ENCODE data around the gene APBA1. TPM values are rescaled to one million over a fixed set of nuclear protein-coding genes. Genes with fewer than 3 reads are reported as not detected.

Gene APBA1
- total and polyA plus RNA-seq, 9 of the 15 experiments (the other 6 are each of a cell fraction or from before 2014, with no cell fraction given): 0.01 to 0.02 TPM; not detected in 7

GRCh38 chr9:69718218-69718617, 46.0 kb upstream of the APBA1 start (continued):
- TF ChIP-seq ZNF263 (CRISPR knock-in tag; IDR thresholded peaks at IDR 0.05; ENCODE audit: borderline replicate concordance) (no peak), THAP7 (CRISPR knock-in tag; IDR thresholded peaks at IDR 0.05) (no peak), NR3C1 (CRISPR knock-in tag; IDR thresholded peaks at IDR 0.05) (no peak), GABPA (tag; conservative IDR thresholded peaks at IDR 0.05; ENCODE audit: low read depth) (no peak), E2F3 (CRISPR knock-in tag; IDR thresholded peaks at IDR 0.05) (no peak), PTBP1 (IDR thresholded peaks at IDR 0.05; ENCODE audit: low read depth, low read length) (no peak)

GRCh38 chr9:69715825-69716224, 43.7 kb upstream of the APBA1 start:
- ChIA-PET POLR2A (no interaction called here), CTCF (ENCODE audit: low intra/inter-chr PET ratio) (no interaction called here)
- no peaks in the 10 kb centered on the region for H3K27me3 ChIP-seq (ENCODE audit: control insufficient read depth in 2 of 2, insufficient read depth in 2 of 2, low read length in 2 of 2)
- in situ Hi-C loops (cut with MboI) (no loop called here), intact Hi-C loops (cut with micrococcal nuclease) (no loop called here)
- no peaks in the 10 kb centered on the region for H3K79me2 ChIP-seq (ENCODE audit: control insufficient read depth, insufficient read depth, low read length)
- FAIRE-seq: no peak
- H3K27ac ChIP-seq (ENCODE audit: extremely low read depth, low read depth, low read length): no peak overlapping the region
- H3K4me2 ChIP-seq (ENCODE audit: insufficient read depth, low read length): no peak overlapping the region
- no peak overlapping the region for H3K9ac ChIP-seq (ENCODE audit: insufficient read depth in 1 of 2, low read depth in 2 of 2, low read length in 2 of 2)
- no peak overlapping the region for H2AFZ ChIP-seq (ENCODE audit: low read depth, low read length)
- H3K4me1 ChIP-seq (replicated peaks in 1 of 2; ENCODE audit: control insufficient read depth in 2 of 2, insufficient read depth in 2 of 2, low read length in 2 of 2): peaks cover 0 to 8% of the 10 kb centered on the region in 2 experiments; a peak in 2 of 5 replicates
- H3K36me3 ChIP-seq (ENCODE audit: control insufficient read depth, insufficient read depth, low read length): peaks cover 50% of the 10 kb centered on the region
- no peaks in the 10 kb centered on the region for H3K9me1 ChIP-seq (ENCODE audit: control insufficient read depth, insufficient read depth, low read length)
- no peak for DNase-seq (ENCODE audit: extremely low read depth in 1 of 4, low spot score in 3 of 4)
- H3K4me3 ChIP-seq: no peak overlapping the region
- 100% methylated on average over 1 of the region's 1 CpG for WGBS (ENCODE audit: insufficient coverage, low coverage, missing lambda C conversion rate)
- H4K20me1 ChIP-seq (replicated peaks; ENCODE audit: control insufficient read depth, insufficient read depth, low read length): no peaks in the 10 kb centered on the region
- no TSS peak for BruUV-seq (replicated peaks)
- ATAC-seq: no peak
- no peaks in the 10 kb centered on the region for H3K9me3 ChIP-seq (replicated peaks; ENCODE audit: control insufficient read depth, insufficient read depth, low read depth, low read length)
- TF ChIP-seq FIP1L1 (IDR thresholded peaks at IDR 0.05; ENCODE audit: low read depth, low read length, poor library complexity, severe bottlenecking) (no peak), NCOR1 (IDR thresholded peaks at IDR 0.05) (no peak), E2F5 (CRISPR knock-in tag; IDR thresholded peaks at IDR 0.05) (no peak), ZNF561 (CRISPR knock-in tag; conservative IDR thresholded peaks at IDR 0.05) (no peak)
